ENCODE results near the gene IDE.
A peak's percentile ranks its signal among the peaks of the same experiment; 100 is the strongest.

Gene IDE

GRCh38 chr10:92573798-92574547 is at the start of gene IDE:
TSS of gene IDE (minus strand) at chr10:92574093. CDS start at chr10:92574019, 74 bp downstream.
- peak within 1 kb of the TSS; percentile 86 for H3K4me3 ChIP-seq (ENCODE audit: low read length)
- DNase-seq (ENCODE audit: low read depth) = peak; percentile 88
- peak; percentile 84 for TF ChIP-seq CTCF (IDR thresholded peaks at IDR 0.05; ENCODE audit: insufficient read depth, low read depth, low read length, missing control alignments)

- no peak for TF ChIP-seq CTCF (IDR thresholded peaks at IDR 0.05; ENCODE audit: insufficient read depth, low read depth, low read length, missing control alignments)
- H3K4me3 ChIP-seq (ENCODE audit: low read length) = no peak overlapping the region
- no peak for DNase-seq (ENCODE audit: low read depth)
Measured at GRCh38 chr10:92619368-92619767, 45.5 kb upstream of the IDE start.

- no peak for DNase-seq (ENCODE audit: low read depth)
- H3K4me3 ChIP-seq (ENCODE audit: low read length) = no peak overlapping the region
- TF ChIP-seq CTCF (IDR thresholded peaks at IDR 0.05; ENCODE audit: insufficient read depth, low read depth, low read length, missing control alignments) = no peak
Measured at GRCh38 chr10:92615515-92615914, 41.6 kb upstream of the IDE start.

GRCh38 chr10:92604841-92605240 is 30.9 kb upstream of the IDE start:
- H3K4me3 ChIP-seq (ENCODE audit: low read length) = no peak overlapping the region
- no peak for TF ChIP-seq CTCF (IDR thresholded peaks at IDR 0.05; ENCODE audit: insufficient read depth, low read depth, low read length, missing control alignments)
- no peak for DNase-seq (ENCODE audit: low read depth)

- TF ChIP-seq CTCF (IDR thresholded peaks at IDR 0.05; ENCODE audit: insufficient read depth, low read depth, low read length, missing control alignments) = no peak
- no peak overlapping the region for H3K4me3 ChIP-seq (ENCODE audit: low read length)
- no peak for DNase-seq (ENCODE audit: low read depth)
Measured at GRCh38 chr10:92598321-92598720, 24.4 kb upstream of the IDE start.

- H3K4me3 ChIP-seq (ENCODE audit: low read length) = no peak overlapping the region
- TF ChIP-seq CTCF (IDR thresholded peaks at IDR 0.05; ENCODE audit: insufficient read depth, low read depth, low read length, missing control alignments) = no peak
Measured at GRCh38 chr10:92595505-92595904, 21.6 kb upstream of the IDE start.

More at GRCh38 chr10:92595505-92595904, 21.6 kb upstream of the IDE start:
- DNase-seq (ENCODE audit: low read depth) = no peak

Measured in epithelial cell of esophagus (primary cell).